GM13976 (cell line): ENCODE results near the gene PTCD3.

Source experiments
- DNase-seq: peaks from one replicate; pipeline ENCODE4 v3.0.0; 2012; ENCODE audit warnings: low spot score
- CTCF ChIP-seq: IDR thresholded peaks from 2 replicates; pipeline ENCODE4 v1.5.1; 2012; ENCODE audit warnings: borderline replicate concordance, mild to moderate bottlenecking; ENCODE audit not compliant: insufficient read depth; ENCODE audit errors: extremely low read depth, missing control alignments, control extremely low read depth
- in situ Hi-C: fragments of 300-500 bp; cut with MboI; formaldehyde crosslinking; loops from one replicate; pipeline ENCODE4 v1.12.0; 2022; ENCODE audit warnings: low sequenced_read_pairs, mixed read lengths, inconsistent platforms; ENCODE audit not compliant: unreplicated experiment

The PTCD3 gene

DNA sequence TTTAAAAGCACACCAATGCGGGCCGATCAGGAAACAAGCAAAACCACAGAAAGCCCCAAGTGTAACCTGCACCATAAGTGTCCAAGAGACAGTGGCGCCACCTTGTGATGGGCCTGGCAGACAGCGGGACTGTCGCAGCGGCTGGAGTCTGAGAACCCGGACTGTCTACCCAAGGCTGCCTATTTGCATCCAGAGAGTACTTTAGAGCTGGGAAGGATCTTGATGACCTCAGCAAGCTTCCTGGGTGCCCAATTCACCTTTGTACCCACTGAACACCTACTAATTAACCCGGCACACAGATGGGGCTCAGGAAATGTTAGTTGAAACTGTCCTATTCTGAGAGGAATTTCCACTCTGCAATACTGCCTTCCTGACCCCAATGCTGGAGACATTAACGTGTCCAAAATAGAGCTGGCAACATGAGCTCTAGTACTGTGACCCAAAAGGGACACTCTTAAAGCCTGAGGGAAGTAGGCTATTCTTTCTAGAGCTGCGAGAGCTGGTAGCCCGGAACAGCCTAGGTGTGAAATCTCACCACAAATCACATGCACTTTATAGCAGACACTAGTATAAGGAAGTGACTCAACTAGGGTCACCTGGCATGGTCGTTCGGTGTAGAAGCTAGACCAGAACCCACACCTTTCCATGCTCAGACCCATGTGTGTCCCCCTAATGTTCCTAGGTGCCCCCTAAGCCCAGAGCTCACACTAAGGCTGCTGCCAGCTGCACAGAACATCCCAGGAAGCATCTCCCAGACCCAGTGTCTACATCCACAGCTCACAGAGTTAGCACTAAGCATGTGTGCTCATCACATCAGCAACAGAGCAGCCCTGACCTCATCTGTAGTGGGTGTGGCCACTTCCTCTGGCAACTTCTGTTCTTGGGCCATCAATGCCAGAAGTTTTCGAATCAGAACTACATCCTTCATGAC, 25.8 kb upstream of the PTCD3 start:
- peak; percentile 87 for TF ChIP-seq CTCF
- in situ Hi-C loops = loop anchor here (5.0 kb wide), 1 partner anchor 253 kb away; no protein-coding TSS in a partner anchor
- peak; percentile 70 for DNase-seq

DNA sequence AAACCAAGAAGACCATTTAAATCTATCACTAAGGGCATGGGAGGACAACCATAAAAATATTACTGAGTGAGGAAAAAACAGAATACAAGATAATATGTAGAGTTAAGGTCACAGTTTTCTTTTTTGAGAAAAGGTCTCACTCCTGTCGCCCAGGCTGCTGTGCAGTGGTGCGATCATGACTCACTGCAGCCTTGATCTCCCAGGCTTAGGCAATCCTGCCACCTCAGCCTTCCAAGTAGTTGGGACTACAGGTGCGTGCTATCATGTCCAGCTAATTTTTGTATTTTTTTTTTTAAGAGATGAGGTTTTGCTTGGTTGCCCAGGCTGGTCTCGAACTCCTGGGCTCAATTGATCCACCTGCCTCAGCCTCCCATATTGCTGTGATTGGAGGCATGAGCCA, 24.3 kb upstream of the PTCD3 start:
- no peak for TF ChIP-seq CTCF
- DNase-seq = no peak
- in situ Hi-C loops = no loop called here

DNA sequence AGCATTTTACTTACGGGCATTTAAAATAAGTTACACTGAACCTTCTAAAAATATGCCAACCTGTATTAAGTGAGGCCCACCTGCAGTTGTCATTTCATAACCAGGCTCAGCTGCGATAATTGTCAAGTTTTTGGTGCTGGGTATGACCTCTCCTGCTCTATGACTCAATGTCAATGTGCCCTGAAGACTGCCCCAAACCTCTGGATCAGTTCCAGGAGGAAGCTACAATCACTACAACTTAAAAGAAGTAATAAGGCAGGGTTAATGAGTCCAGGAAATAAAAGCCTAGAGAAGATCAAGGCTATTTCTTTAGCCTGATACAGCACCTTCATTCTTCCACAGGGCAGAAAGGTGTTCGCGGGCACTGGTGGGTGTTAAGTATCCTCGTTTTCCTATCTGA, 23.3 kb upstream of the PTCD3 start:
- no peak for TF ChIP-seq CTCF
- DNase-seq = no peak
- in situ Hi-C loops = no loop called here

- in situ Hi-C loops = no loop called here
These were observed 17.8 kb upstream of the PTCD3 start for GRCh38 chr2:86087936-86088850.

DNA sequence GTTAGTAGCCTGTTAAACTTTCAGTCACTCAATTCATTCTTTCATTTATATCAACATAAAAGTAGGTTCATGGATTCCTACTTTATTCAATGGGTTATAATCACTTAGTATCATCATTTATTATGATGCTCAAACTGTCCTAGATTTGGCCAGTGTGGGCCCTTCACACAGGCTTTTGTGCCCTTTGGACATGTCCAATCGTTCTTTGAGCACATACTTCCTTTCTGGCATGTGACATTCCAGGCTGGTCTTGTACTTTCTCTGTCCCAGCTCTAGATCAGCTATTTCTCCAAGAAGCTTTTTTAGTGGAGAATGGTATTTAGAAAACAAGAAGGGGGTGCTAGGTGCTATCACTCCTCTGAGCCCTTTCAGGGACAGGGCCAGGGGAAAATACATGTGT, 11.8 kb upstream of the PTCD3 start:
- in situ Hi-C loops = no loop called here
- DNase-seq = no peak
- TF ChIP-seq CTCF = no peak

More at GRCh38 chr2:86087936-86088850, 17.8 kb upstream of the PTCD3 start:
- TF ChIP-seq CTCF = peak; percentile 24
- no peak for DNase-seq

GRCh38 chr2:86097114-86097896, 8.7 kb upstream of the PTCD3 start:
- no peak for TF ChIP-seq CTCF
- no peak for DNase-seq
- in situ Hi-C loops = no loop called here
